Thyroid gland (tissue), 4 donors: ENCODE results near the gene CACNA1D. TPM values are rescaled to one million over a fixed set of nuclear protein-coding genes. Genes with fewer than 3 reads are reported as not detected.
A peak's percentile ranks its signal among the peaks of the same experiment; 100 is the strongest.

Source experiments
- DNase-seq, 2 donors: peaks; one replicate each; pipeline ENCODE4 v3.0.0-alpha.2; 2019
- H3K27ac ChIP-seq, 3 donors: fragments of 200-600 bp; sonication (generic); 1 replicate in 2 of 3; 2 replicates in 1 of 3; pipeline ENCODE4 v1.5.1; 2016 to 2019; ENCODE audit warnings: mild to moderate bottlenecking in 1 of 3, moderate library complexity in 1 of 3
- H3K27me3 ChIP-seq: fragments of 200-600 bp; sonication (generic); one replicate; pipeline ENCODE4 v1.5.1; 2019
- H3K36me3 ChIP-seq, 2 donors: fragments of 200-600 bp; sonication (generic); one replicate each; pipeline ENCODE4 v1.5.1; 2016 to 2019
- H3K4me1 ChIP-seq, 2 donors: fragments of 200-600 bp; sonication (generic); one replicate each; pipeline ENCODE4 v1.5.1; 2017 to 2019
- H3K4me3 ChIP-seq, 3 donors: fragments of 200-600 bp; sonication (generic); replicated peaks in 1 of 3; 1 replicate in 2 of 3; 2 replicates in 1 of 3; pipeline ENCODE4 v1.5.1; 2016; ENCODE audit warnings: mild to moderate bottlenecking in 1 of 3
- H3K9me3 ChIP-seq: fragments of 200-600 bp; sonication (generic); one replicate; pipeline ENCODE4 v1.5.1; 2017
- POLR2A ChIP-seq, 2 donors: fragments of 450-650 bp; IDR thresholded peaks; one replicate each; pipeline ENCODE4 v1.6.1; 2017; ENCODE audit warnings: antibody characterized with exemption in 2 of 2, mild to moderate bottlenecking in 2 of 2, moderate library complexity in 1 of 2
- WGBS, 2 donors: methylation state at CpG; one replicate each; pipeline ENCODE4 v1.1.5; 2017; 5-methylcytosine and 5-hydroxymethylcytosine counted together
- intact Hi-C: fragments of 100-400 bp; cut with DNase I; formaldehyde crosslinking; loops from one replicate; pipeline ENCODE4 v1.15.1; 2023
- total RNA-seq, 4 donors: library from RNA; depleted of rRNA; stranded (reverse); fragments of >200 nt; gene quantifications; one replicate each; pipeline ENCODE4 v1.2.3, GENCODE V29; 2016
- TF ChIP-seq, protein P1 (sequence below), 6 experiments: fragments of 200-600 bp in 3 of 6; fragments of 450-650 bp in 3 of 6; sonication (generic) in 3 of 6; IDR thresholded peaks; one replicate each; pipeline ENCODE4 v1.5.1; 2016 to 2019; ENCODE audit warnings: antibody characterized with exemption in 6 of 6, mild to moderate bottlenecking in 2 of 6, inconsistent platforms in 1 of 6, moderate library complexity in 1 of 6

Gene CACNA1D
- total RNA-seq, 4 donors from 2014 or later: 7.1 to 46.1 (median 27.3) TPM

DNA sequence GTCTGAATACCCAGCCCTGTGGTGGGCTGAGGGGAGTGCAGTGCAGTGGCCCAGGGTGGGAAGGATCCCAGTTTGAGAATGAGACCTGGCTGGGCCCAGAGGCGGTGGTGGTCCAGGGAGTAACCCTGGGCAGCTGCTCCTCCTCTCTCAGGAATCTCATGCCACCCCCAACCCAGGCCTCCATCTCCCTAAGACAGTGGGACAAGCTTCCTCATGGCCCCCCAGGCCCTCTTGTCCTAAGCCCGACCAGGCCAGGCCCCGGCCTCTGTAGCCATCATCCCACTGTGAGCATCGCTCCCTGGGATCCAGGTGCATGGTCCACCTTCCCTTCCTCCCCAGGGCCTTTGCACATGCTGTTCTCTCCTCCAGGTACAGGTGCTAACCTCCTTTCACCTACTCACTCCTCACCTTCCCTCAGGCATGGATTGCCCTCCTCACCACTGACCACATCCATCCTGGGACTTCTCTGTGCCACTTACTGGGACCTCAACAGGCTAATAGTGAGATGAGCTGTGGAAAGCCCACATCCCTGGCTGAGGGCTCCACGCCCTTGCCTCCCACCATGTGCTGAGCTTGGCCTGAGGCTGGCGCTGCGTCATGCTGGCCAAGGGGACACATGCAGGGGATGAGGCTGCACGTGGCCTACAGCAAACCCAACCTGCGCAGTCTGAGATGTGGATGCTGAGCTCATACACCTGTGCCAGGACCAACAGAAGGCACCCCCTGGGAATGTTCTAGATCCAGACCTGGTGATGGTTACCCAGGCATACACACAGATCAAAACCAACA lies 341.9 kb downstream of the CACNA1D start:
- Histone ChIP-seq H3K36me3 (no peaks in the 10 kb centered on the region), H3K27ac (no peak overlapping the region), H3K27me3 (no peaks in the 10 kb centered on the region), H3K9me3 (no peaks in the 10 kb centered on the region), H3K4me3 (no peak overlapping the region), H3K4me1 (no peaks in the 10 kb centered on the region)
- DNase-seq: no peak
- WGBS, 2 donors: 93 to 98% methylated on average over 8 of the region's 9 CpGs
- intact Hi-C loops: no loop called here
- no peak for TF ChIP-seq POLR2A (IDR thresholded peaks at IDR 0.05)
- TF ChIP-seq, protein P1, sequence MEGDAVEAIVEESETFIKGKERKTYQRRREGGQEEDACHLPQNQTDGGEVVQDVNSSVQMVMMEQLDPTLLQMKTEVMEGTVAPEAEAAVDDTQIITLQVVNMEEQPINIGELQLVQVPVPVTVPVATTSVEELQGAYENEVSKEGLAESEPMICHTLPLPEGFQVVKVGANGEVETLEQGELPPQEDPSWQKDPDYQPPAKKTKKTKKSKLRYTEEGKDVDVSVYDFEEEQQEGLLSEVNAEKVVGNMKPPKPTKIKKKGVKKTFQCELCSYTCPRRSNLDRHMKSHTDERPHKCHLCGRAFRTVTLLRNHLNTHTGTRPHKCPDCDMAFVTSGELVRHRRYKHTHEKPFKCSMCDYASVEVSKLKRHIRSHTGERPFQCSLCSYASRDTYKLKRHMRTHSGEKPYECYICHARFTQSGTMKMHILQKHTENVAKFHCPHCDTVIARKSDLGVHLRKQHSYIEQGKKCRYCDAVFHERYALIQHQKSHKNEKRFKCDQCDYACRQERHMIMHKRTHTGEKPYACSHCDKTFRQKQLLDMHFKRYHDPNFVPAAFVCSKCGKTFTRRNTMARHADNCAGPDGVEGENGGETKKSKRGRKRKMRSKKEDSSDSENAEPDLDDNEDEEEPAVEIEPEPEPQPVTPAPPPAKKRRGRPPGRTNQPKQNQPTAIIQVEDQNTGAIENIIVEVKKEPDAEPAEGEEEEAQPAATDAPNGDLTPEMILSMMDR (IDR thresholded peaks at IDR 0.05): no peak

DNA sequence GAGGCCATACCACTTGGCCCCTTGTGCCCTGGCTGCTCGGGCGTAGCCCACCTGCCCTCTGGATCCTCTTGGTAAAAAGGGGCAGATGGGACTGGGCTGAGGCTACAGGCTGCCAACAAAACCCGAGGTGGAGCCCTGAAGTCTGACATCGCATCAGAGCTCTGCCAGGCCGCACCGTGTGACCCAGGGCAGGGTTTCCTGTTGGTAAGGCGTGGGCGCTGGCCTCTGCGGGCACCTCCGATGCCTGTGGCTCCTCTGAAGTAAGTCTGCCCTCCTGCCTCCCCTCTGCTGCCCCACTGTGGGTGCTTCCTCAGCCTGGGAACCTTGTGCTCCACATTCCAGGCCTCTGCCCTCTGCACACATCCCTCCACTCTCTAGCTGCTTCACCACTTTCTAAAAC lies 342.9 kb downstream of the CACNA1D start:
- Histone ChIP-seq H3K4me1 (peaks cover 1 to 3% of the 10 kb centered on the region in 2 donors), H3K36me3 (no peaks in the 10 kb centered on the region), H3K4me3 (no peak overlapping the region), H3K27me3 (no peaks in the 10 kb centered on the region), H3K9me3 (no peaks in the 10 kb centered on the region), H3K27ac (no peak overlapping the region)
- no peak for DNase-seq
- 85 to 86% methylated on average over 6 of the region's 10 CpGs for whole genome bisulfite sequencing, 2 donors
- intact Hi-C loops: no loop called here
- no peak for TF ChIP-seq POLR2A (IDR thresholded peaks at IDR 0.05)
- TF ChIP-seq, protein P1 (IDR thresholded peaks at IDR 0.05): no peak

GRCh38 chr3:53841296-53841695 lies 346.9 kb downstream of the CACNA1D start:
- intact Hi-C loops: no loop called here
- no peak for DNase-seq
- TF ChIP-seq, protein P1 (IDR thresholded peaks at IDR 0.05): peak in 1 of 6 experiments; percentile 6
- TF ChIP-seq POLR2A (IDR thresholded peaks at IDR 0.05): no peak
- no peaks in the 10 kb centered on the region for H3K27me3 ChIP-seq
- no peaks in the 10 kb centered on the region for H3K9me3 ChIP-seq
- H3K4me3 ChIP-seq: no peak overlapping the region
- H3K36me3 ChIP-seq: no peaks in the 10 kb centered on the region
- H3K27ac ChIP-seq: no peak overlapping the region
- H3K4me1 ChIP-seq: peaks cover 18 to 31% of the 10 kb centered on the region in 2 donors
- 78 to 84% methylated on average over 5 of the region's 5 CpGs for WGBS, 2 donors

- Histone ChIP-seq H3K27ac (peak overlapping the region; percentile 55 to 89 (median 77)), H3K4me1 (peaks cover 24 to 37% of the 10 kb centered on the region in 2 donors), H3K36me3 (no peaks in the 10 kb centered on the region), H3K27me3 (no peaks in the 10 kb centered on the region), H3K4me3 (no peak overlapping the region), H3K9me3 (no peaks in the 10 kb centered on the region)
- TF ChIP-seq, protein P1 (IDR thresholded peaks at IDR 0.05): peak in 5 of 6 experiments; percentile 20 to 83 (median 56)
- peak in 1 of 2 donors; percentile 32 for TF ChIP-seq POLR2A (IDR thresholded peaks at IDR 0.05)
- peak; percentile 90 for DNase-seq
- 32 to 40% methylated on average over 12 of the region's 12 CpGs for WGBS, 2 donors
- intact Hi-C loops: no loop called here
Measured at GRCh38 chr3:53842436-53843194, 348.2 kb downstream of the CACNA1D start.
